NCI-H446 (cell line): ENCODE measurements around the gene PPP1R13B.
A peak's percentile ranks its signal among the peaks of the same experiment; 100 is the strongest.

ENCODE experiments used
- DNase-seq, 2 experiments: peaks; one replicate each; lab custom pipeline; 2025; lab: John Stamatoyannopoulos, UW

Gene PPP1R13B

GRCh38 chr14:103712633-103713247 is 134.6 kb downstream of the PPP1R13B start:
- no peak for DNase-seq

DNA sequence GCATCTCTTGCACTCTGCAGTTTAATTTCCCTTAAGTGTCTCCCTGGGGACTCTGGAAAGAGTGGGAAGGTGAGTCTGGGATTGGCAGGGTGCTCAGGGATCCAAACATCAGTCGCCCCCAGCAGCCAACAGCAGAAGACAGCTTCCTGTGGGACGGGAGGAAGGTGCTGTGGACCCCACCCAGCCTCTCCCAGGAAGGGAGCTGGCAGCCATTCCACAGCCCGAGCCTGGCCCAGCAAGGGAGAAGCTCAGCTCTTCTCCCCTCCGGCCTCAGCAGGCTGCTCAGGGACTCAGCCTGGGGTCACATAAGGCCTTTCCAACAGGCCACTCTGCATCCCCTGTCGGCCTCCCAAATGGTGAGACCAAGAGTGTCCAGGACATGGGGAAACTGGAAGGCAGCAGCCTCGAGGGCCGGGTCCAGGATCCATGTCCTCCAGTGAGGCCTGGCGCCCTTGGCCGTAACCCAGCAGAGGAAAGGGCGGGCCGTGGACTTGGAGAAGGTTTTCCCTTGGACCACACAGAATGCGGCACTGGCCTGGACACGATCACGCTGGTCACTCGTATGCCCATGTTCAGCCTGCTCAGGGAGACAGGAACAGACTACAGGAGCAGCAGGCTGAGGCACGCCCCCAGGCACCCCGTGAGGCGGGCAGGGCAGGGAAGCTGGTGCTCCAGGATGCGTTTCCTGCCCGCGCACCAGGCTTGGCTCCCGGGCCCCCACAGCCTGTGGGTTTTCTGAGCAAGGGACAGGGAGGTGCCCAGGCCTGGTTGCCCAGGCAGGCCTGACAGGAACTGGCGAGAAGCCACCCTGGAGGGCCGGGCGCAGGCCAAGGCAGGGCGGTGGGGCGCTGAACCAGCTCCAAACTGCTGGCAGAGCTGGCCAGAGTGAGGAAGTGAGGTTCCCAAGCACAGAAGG is 135.6 kb downstream of the PPP1R13B start:
- peak; percentile 73 to 94 for DNase-seq

DNA sequence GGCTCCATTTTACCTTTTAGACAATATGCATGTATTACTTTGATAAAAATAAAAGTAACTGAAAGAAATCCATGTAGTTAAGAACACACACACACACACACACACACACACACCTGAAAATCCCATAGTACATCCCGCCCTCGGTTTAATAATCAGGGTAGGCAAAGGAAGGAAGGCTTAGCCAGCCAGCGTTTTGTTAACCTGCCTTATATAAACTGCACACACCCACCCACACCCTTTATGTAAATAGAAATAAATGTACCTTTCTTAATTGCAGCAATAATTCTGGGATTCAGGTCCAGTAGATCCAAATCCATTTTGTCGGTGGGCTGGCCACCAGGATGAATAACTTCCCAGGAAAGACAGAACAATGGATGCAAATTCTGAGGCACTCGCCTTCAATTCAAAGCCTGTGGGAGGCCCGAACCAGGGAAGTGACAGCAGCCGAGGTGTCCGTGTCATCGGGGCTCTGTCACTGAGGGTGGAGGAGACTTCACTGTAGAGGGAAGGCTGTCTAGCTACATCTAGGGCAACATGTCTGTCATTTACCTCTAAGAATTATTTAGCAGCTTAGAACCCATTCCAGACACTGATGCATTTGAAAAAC is 136.5 kb downstream of the PPP1R13B start:
- no peak for DNase-seq

DNA sequence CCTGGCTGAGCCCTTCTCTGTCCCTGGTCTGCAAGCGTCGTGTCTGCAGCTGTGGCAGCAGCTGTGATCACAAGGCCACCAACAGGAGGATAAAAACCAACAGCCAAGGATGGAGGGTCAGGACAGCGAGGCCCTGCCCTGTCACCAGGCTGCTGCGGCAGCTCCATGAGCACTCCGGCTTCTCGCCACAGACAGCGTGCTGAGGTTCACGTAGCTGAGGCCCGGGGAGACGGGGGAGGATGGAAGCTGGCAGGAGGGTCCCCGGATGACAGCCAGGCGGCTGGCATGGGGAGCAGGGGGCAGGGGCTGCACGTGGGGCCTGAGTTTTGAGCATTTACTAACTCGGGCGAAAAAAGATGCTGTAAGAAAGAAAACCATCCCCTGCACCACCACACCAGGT is 137.6 kb downstream of the PPP1R13B start:
- no peak for DNase-seq

- no peak for DNase-seq
Observed at GRCh38 chr14:103708750-103709187, 138.6 kb downstream of the PPP1R13B start.

- DNase-seq: no peak
Observed at GRCh38 chr14:103707329-103708263, 139.8 kb downstream of the PPP1R13B start.

DNA sequence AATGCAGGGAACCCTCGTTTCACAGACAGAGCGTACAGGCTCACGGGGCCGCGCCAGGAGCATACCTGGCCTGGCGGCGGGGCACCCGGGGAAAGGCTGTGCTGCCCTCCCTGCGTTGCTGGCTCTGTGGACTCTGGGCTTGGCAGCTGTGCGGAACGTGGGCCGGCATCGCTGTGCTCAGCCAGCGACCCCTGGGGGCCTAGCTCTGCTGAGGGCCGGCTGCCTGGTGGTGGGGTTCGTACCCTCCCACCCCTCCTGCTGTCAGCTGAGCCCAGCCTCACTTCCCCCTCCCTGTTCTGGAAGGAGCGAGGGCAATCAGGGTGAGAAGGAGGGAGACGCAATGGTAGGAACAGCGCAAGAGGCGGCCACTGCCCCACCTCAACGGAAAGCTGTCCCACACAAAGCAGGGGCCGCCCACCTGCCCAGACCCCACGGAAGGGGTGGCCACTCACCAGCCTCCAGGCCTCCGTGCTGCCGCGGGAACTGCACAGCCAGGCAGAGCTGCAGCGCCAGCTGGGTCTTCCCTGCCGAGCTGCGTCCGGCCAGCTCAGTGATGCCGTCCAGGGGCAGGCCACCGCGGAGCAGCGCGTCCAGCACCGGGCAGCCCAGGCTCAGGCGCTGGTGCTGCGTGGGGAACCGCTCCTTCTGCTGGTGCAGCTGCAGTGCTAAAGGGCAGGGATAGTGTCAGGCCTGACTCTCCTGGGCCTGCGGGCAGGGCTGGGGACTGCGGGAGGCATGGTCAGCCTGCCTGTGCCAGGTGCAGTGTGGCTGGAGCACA is 140.6 kb downstream of the PPP1R13B start:
- DNase-seq: no peak

DNA sequence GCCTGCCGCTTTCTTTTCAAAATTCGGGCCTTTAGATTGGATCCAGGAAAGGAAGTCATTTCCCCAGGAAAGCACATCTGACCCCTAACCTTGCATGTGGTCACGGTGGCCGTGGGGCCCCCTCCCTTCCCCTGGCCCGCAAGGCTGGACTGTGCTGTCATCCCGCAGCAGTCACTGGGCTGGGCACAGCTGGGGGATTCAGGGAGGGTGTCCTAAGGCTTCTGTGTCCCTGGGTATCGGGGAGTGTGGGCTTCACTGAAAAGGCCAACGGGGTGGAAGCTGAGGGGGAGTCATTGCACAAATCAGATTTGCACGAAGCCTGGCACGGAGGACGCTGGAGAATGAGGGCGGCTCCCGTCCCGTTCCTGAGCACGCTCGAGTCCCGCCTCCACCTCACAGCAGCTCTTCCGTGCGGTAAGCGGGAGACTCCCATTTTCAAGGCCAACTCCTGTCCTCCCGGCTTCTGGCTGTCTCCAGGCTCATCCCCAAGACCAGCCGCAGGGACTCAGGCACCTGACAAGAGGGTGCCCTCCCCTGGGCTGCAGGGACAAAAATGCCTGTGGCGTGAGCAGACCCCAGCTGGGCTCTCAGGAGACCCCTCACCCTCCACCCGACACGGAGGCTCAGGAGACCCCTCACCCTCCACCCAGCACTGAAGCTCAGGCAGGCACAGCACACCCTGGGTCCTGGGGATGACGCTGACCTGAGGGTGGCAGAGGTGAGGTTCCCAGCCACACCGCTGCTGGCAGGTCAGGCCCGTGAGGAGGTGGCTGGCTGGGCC is 141.7 kb downstream of the PPP1R13B start:
- no peak for DNase-seq

GRCh38 chr14:103705118-103705503 is 142.3 kb downstream of the PPP1R13B start:
- no peak for DNase-seq

DNA sequence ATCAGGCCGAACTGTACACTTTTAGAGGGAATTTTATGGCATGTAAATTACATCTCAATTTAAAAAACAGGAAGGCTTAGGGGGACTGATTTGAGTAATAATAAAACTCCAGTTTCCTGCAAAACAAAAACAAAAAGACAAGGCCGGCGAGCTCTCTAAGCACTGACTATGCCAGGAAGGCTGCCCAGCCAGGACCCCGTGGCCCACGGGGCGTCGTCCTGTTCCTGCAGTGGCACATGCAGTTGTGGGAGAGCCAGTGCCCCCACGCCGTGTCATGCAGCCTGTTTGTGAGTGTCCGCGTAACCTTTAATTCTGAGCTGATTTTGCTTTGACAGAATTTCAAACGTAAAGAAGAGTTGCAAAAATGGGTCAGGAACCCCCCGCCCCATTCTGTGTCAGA is 142.7 kb downstream of the PPP1R13B start:
- DNase-seq: no peak

DNA sequence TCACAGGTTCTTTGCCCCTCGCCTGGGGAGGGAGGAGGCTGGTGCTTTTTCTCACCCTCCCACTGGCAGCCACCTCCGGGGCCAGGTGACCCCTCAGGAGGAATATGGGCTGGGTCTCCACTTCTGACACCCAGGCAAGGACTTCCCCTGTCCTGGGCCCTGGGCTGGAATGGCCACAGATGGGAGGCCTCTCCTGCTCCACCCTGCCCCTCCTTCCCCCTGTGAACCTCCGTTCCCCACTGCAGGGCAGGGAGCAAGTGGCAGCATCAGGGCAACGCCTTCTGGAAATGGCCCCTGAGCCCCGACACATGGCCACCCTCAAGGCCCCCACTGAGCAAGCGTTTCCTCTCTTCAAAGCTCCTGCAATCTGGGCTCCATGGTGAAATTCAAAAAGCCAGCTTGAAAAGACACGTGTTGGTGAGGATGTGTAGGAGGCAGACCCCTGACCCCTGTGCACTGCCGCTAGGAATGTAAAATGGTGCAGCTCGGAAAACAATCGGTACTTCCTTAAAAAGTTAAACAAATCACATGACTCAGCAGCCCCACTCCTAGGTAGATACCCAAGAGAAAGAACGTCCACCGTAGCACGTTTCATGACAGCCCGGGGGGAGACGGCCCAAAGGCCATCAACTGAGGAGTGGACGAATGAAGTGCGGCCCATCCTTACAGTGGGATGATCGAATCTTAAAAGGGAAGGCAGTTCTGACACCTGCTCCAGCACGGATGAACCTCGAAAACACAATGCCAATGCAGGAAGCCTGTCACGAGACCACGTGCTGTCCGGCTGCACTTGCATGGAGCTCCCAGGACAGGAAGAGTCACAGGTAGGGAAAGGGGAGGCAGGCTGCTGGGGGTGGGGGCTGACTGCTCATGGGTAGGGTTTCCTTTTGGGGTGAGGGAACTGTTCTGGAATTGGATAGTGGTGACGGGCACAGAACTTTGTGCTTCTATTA is 143.7 kb downstream of the PPP1R13B start:
- no peak for DNase-seq

GRCh38 chr14:103702497-103703432 is 144.6 kb downstream of the PPP1R13B start:
- DNase-seq: peak; percentile 80 to 89

GRCh38 chr14:103702095-103702494 is 145.3 kb downstream of the PPP1R13B start:
- DNase-seq: no peak

DNA sequence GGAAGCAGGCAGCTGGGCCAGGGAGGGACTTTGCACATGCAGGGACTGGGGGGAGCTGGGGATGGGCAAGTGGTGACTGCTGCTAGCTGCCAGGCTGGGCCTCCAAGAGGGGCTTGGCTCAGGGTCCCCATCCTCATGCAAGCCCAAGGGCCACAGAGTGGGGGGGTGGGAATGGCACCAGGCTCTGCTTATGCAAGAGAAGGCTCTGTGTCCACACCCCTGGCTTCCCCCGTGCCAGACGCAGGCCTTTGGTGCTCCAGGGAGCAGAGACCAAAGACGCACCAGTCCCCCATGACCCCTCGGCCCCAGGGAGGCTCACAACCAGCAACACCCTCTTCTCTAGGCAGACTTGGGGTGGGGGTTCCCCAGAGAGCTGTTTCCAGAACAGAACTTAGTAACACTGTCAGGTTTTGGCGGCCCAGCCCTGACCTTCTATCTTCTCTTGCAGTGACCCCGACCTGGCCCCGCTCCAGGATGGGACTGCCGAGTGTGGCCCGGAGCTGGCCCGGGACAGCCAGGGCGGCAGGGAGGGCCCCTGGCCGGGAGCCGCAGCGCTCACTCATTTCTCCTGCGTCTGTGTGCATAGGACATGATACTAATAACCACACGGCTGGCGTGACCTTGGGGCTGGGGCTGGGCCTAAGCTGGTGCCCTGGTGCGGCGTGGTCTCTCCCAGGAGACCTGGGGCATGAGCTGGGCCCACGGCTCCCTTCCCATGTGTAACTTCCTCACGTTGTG is 146.5 kb downstream of the PPP1R13B start:
- DNase-seq: no peak

DNA sequence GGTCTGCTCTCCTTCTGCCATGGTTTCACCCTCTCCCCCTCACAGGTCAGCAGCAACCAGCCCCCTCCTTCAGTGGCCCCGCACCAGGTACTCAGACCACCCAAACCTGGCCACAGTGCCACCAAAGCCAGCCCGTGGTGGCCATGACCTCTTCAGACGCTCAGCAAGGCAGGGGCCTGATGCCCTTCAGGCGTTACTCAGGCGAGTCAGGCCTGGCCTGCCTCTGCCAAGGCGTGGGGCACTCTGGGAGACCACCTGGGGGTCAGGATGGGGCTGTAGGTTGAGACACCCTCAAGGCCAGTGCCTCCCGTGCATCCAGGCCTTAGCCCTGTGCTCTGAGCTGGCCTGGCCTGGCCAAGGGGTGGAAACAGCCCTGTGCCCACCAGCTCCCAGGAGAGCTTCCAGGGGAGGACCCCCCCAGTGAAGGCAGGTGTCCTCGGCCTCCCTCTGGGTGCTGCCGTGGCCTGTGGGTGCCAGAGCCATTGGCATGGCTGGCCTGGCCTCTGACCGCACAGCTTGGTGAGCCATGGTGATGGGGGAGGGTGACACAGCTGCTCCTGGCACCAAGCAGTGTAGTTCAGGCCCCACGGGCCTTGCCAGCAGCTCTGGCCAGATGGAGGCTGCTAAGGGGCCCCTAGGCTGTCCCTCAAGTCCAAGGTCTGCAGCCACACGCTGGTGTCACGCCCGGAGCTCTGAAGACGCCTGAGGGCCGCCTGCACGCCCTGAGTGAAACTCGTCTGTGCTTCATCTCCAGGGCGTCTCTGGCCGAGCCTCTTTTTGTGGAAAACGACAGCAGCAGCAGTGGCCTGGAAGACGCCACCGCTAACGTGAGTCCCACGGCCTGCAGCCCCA is 147.2 kb downstream of the PPP1R13B start:
- DNase-seq: peak in 1 of 2 experiments; percentile 64

DNA sequence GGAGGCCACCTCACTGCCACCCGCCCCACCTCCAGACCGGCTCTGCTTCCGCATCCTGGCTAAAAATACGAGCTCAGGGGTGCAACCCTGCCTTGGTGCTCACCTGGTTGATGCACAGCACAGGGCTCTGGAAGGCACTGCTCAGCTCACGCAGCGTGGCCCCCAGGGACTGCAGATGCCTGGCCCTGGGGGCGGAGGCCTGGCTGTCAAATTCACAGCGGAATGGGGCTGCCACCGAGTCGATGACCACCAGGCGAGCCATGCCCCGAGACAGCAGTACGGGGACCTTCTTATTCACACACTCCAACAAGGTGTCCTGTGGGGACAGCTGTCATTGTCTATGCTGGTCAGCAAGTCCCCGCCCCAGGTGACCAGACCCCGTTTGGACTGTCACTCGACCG is 148.1 kb downstream of the PPP1R13B start:
- DNase-seq: no peak
